ENCODE results near the gene BIN2.

GRCh38 chr12:51362307-51362706 is 38.3 kb upstream of the BIN2 start:
- TF ChIP-seq CTCF (conservative IDR thresholded peaks at IDR 0.05; ENCODE audit: low read depth in 2 of 2) (no peak), ZNF114 (CRISPR knock-in tag; IDR thresholded peaks at IDR 0.05) (no peak), POLR2AphosphoS5 (IDR thresholded peaks at IDR 0.05; ENCODE audit: low read depth) (no peak)

Data from GM23338 (cell line).